HUES64 (cell line): ENCODE results near the gene SETD1A. TPM values are rescaled to one million over a fixed set of nuclear protein-coding genes. Genes with fewer than 3 reads are reported as not detected.

Source experiments
- H3K27ac ChIP-seq: 2 replicates; pipeline ENCODE4 v1.7.0; 2013; ENCODE audit warnings: low read depth, low read length, inconsistent platforms
- H3K27me3 ChIP-seq: 2 replicates; pipeline ENCODE4 v1.6.1; 2013; ENCODE audit warnings: mild to moderate bottlenecking, low read length; ENCODE audit not compliant: insufficient read depth
- H3K36me3 ChIP-seq: 2 replicates; pipeline ENCODE4 v1.6.1; 2013; ENCODE audit warnings: mild to moderate bottlenecking, low read length; ENCODE audit not compliant: insufficient read depth
- H3K4me1 ChIP-seq: 2 replicates; pipeline ENCODE4 v1.6.1; 2013; ENCODE audit warnings: mild to moderate bottlenecking, low read length, moderate library complexity; ENCODE audit not compliant: insufficient read depth
- H3K4me3 ChIP-seq: 2 replicates; pipeline ENCODE4 v1.5.1; 2013; ENCODE audit warnings: mild to moderate bottlenecking, low read length, moderate library complexity
- H3K9ac ChIP-seq: 2 replicates; pipeline ENCODE4 v1.6.1; 2013; ENCODE audit warnings: mild to moderate bottlenecking, low read depth, low read length
- H3K9me3 ChIP-seq: 2 replicates; pipeline ENCODE4 v1.6.1; 2013; ENCODE audit warnings: low read depth, low read length; ENCODE audit not compliant: insufficient read depth
- WGBS: fragments of 150-250, 120-280 bp; methylation state at CpG from one replicate; pipeline ENCODE4 v1.1.7; 2013; ENCODE audit warnings: missing lambda C conversion rate; 5-methylcytosine and 5-hydroxymethylcytosine counted together
- polyA plus RNA-seq, 2 experiments: library from polyadenylated mRNA; stranded (reverse); fragments of 50-300 nt; gene quantifications; one replicate each; pipeline ENCODE4 v1.2.3, GENCODE V29; 2013

Gene SETD1A
- polyA plus RNA-seq (2013, experiment 1 of 2), result 22.1 TPM
- polyA plus RNA-seq (2013, experiment 2 of 2), result 21.0 TPM

DNA sequence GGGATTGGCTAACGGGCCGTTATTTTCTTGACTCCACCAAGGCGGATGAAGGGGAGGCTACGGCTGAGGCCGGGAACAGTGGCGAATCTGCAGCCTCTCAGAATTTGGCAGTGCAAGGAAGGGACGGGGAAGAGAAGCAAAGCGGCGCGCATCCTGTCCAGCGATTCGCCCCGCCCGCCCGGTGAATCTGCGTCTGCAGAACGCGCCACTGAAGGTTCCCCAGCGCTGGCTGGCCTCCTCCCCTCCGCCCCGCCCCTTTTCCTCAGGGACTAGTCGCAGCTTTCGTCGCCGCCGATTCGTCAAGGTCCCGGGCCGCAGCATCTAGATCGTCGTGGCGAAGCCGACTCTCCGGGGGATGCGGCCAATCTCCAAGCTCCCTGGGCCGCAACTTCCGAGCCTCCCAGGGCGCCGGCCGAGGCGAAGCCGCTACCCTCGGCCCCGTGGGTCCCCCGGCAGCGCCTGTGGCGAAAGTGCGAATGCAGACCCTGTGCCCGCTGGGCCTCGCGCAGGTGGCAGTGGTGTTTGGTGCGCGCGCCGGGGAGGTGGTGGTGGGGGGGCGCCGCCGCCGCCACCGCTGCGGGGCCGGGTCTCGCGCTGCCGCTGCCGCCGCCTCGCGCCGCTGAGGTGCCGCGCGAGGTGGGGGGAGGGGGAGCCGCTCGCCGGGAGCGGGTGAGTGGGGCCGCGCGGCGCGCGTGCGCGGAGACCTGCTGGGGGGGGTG lies at the start of gene SETD1A:
TSS of gene SETD1A (plus strand) at position 299 of the 719 bp plus-strand sequence. CDS start 978 bp downstream, outside the sequence.
- Histone ChIP-seq H3K9me3 (no peaks in the 10 kb centered on the region), H3K36me3 (peaks cover 40% of the 10 kb centered on the region), H3K4me3 (peak within 1 kb of the TSS; percentile 92), H3K9ac (peak within 1 kb of the TSS; percentile 100), H3K27ac (peak within 1 kb of the TSS; percentile 100), H3K4me1 (0 out of 2 replicates have a peak, but pooled peaks cover 4% of the 10 kb centered on the region), H3K27me3 (no peaks in the 10 kb centered on the region)
- under 1% methylated on average over 85 of the region's 85 CpGs for WGBS

DNA sequence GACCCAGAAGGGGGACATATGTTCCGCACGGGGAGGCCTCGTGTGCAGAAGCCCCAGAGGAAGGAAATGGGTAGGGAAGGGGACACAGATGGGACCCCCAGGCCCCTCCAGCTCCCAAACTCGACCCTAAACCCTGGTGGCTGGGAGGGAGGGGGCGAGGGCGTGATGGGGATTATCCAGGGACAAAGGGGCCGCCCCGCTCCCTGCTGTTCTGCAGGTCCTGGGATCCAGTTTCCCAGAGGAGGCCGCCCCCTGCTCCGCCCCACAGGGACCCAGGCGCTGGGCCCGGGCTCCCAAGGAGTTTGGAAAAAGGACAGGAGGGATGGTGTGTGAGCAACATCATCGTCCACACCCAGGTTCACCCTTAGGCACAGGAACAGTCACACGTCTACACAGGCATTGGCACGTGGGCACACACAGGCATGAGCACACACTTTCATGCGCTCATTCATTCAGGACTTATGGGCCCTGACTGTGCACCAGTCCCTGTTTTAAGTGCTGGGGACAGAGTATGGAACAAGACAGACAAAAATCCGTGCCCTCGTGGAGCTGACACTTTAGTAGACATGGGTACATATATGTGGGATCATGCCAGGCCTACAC lies 47.0 kb upstream of the SETD1A start:
- Histone ChIP-seq H3K27ac (no peak overlapping the region), H3K4me1 (peaks cover 3% of the 10 kb centered on the region; the same call in 1 of the 2 replicates), H3K4me3 (no peak overlapping the region), H3K36me3 (no peaks in the 10 kb centered on the region), H3K9me3 (no peaks in the 10 kb centered on the region), H3K9ac (no peak overlapping the region), H3K27me3 (no peaks in the 10 kb centered on the region; the same call in 1 of the 2 replicates)
- 57% methylated on average over 18 of the region's 18 CpGs for WGBS

DNA sequence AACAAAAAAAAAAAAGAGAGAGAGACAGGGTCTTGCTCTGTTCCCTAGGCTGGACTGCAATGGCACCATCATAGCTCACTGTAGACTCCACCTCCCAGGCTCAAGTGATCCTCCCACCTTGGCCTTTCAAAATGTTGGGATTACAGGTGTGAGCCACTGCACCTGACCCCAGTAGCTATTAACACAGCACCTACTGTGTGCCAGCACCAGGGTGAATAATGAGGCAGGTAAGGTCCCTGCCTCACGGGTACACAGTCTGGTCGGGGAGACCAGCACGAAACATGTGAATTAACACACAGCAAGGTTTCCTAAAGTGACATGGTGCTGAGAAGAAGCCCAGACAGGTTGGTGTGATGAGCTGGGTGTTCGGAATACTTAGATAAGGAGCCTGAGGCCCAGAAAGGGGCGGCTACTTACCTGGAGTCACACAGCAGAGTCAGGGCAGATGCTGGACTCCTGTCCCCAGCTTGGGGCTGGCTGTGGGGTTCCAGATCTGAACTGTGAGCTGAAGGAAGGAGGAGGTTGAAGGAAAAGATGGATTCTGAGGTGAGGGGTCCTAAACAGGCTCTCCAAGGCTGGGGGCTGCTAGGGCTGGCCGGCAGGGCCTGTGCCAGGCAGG lies 44.7 kb upstream of the SETD1A start:
- Histone ChIP-seq H3K27ac (no peak overlapping the region), H3K9ac (no peak overlapping the region), H3K4me1 (peaks cover 3% of the 10 kb centered on the region; the same call in 1 of the 2 replicates), H3K27me3 (no peaks in the 10 kb centered on the region), H3K4me3 (no peak overlapping the region), H3K36me3 (no peaks in the 10 kb centered on the region), H3K9me3 (no peaks in the 10 kb centered on the region)
- 89% methylated on average over 6 of the region's 6 CpGs for WGBS

DNA sequence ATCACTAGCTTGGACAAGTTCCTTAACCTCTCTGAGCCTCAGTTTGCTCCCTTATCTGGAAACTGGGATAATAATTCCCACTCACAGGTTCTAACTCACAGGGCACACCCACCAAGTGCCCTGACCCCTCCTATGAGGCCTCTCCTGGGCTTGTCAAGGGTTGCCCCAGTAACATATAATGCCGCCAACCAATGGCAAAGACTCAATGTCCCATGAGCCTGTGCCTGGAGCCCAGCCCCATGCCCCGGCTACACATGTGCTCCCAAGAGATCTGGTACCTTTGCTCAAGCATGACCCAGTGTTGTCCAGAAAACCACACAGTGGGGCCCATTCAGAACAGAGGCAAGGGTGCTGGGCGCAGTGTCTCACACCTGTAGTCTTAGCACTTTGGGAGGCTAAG lies 42.7 kb upstream of the SETD1A start:
- no peak overlapping the region for H3K4me3 ChIP-seq
- WGBS, result 96% methylated on average over 3 of the region's 3 CpGs
- no peaks in the 10 kb centered on the region for H3K36me3 ChIP-seq

DNA sequence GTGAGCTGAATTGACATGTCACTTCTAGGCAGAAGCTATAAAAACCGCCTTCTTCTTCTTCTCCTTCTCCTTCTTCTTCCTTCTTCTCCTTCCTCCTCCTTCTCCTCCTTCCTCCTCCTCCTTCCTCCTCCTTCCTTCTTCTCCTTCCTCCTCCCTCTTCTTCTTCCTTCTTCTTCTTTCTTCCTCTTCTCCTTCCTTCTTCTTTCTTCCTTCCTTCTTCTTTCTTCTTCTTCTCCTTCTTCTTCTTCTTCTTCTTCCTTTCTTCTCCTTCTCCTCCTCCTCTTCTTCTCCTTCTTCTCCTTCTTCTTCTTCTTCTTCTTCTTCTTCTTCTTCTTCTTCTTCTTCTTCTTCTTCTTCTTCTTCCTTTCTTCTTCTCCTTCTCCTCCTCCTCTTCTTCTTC lies 38.9 kb upstream of the SETD1A start:
- Histone ChIP-seq H3K9me3 (no peaks in the 10 kb centered on the region), H3K36me3 (no peaks in the 10 kb centered on the region), H3K27ac (no peak overlapping the region), H3K9ac (no peak overlapping the region), H3K4me3 (no peak overlapping the region), H3K4me1 (no peaks in the 10 kb centered on the region), H3K27me3 (no peaks in the 10 kb centered on the region)
- WGBS, result 82% methylated on average over 1 of the region's 1 CpG

More for the DNA sequence above, 42.7 kb upstream of the SETD1A start:
- Histone ChIP-seq H3K27ac (no peak overlapping the region), H3K27me3 (no peaks in the 10 kb centered on the region), H3K9ac (no peak overlapping the region), H3K4me1 (peaks cover 3% of the 10 kb centered on the region; the same call in 1 of the 2 replicates), H3K9me3 (no peaks in the 10 kb centered on the region)

DNA sequence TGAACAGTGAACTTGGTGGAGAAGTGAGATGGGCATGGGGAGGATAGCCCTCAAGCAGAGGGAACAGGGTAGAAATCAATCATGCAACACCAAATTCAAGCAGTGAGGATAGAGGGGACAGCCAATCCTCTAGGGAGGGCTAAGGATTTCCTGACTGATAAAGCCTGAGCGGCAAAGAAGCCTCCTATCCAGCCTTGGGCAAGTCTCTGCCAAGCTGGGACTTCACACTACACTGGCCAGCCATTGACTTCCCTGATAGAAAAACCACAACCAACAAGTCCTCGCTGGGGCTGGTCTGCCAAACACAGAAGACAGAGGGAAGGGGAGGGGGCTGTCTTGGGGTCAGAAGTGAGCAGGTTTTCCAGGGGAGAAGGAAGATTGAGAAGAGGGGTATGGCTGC lies 36.7 kb upstream of the SETD1A start:
- H3K4me3 ChIP-seq, result no peak overlapping the region
- 98% methylated on average over 2 of the region's 2 CpGs for WGBS
- H3K4me1 ChIP-seq, result no peaks in the 10 kb centered on the region
- H3K27me3 ChIP-seq, result no peaks in the 10 kb centered on the region
- no peaks in the 10 kb centered on the region for H3K9me3 ChIP-seq
- no peak overlapping the region for H3K27ac ChIP-seq
- no peaks in the 10 kb centered on the region for H3K36me3 ChIP-seq
- no peak overlapping the region for H3K9ac ChIP-seq

DNA sequence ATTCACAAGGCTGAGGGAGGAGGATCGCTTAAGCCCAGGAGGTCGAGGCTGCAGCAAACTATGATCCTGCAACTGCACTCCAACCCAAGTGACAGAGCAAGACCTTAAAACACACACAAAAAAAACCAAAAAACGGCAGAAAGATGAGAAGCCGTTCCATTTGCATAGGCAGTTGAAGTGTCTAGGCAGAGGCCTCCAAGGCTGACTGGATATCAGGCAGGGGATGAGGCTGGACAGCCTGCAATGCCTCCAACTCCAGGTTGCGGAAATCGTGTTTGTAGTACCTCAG lies 36.2 kb upstream of the SETD1A start:
- Histone ChIP-seq H3K4me1 (no peaks in the 10 kb centered on the region), H3K9me3 (no peaks in the 10 kb centered on the region), H3K4me3 (peak overlapping the region; percentile 81; the same call in 1 of the 2 replicates), H3K9ac (no peak overlapping the region), H3K27ac (no peak overlapping the region), H3K27me3 (no peaks in the 10 kb centered on the region), H3K36me3 (peaks cover 4% of the 10 kb centered on the region; the same call in 1 of the 2 replicates)
- 38% methylated on average over 6 of the region's 6 CpGs for WGBS

DNA sequence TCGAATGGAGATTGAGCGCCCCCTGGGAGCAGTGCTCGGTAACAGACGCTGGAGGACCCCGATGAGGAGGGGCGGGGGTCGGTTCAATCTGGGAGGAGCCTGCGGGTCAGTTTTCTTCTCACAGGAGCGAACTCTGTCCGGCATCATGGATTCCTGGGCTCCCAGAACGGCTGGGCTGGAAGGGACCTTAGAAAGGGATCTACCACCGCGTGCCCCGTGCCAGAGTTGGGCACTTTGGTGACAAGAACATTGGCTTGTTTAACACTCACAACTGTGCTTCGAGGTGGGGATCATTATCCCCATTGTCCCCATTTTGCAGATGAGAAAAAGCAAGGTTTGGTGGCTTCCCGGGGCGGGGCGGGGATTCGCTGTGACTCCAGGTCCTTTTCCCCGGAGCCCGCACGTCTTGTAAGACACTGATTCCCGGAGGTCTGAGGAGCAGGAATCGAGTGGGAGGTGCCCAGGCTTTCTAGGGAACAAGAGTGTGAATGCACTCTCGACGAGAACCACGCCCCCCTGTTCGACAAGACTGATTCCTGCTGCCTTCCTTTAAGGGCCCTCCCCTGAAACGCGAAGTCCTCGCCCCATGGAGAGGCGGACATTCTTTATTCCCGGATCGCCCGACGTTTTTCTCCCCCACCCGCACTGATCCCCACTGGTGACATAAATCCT lies 35.7 kb upstream of the SETD1A start:
- peaks cover 8% of the 10 kb centered on the region for H3K36me3 ChIP-seq
- H3K4me3 ChIP-seq, result peak overlapping the region; percentile 81
- WGBS, result under 1% methylated on average over 37 of the region's 37 CpGs

DNA sequence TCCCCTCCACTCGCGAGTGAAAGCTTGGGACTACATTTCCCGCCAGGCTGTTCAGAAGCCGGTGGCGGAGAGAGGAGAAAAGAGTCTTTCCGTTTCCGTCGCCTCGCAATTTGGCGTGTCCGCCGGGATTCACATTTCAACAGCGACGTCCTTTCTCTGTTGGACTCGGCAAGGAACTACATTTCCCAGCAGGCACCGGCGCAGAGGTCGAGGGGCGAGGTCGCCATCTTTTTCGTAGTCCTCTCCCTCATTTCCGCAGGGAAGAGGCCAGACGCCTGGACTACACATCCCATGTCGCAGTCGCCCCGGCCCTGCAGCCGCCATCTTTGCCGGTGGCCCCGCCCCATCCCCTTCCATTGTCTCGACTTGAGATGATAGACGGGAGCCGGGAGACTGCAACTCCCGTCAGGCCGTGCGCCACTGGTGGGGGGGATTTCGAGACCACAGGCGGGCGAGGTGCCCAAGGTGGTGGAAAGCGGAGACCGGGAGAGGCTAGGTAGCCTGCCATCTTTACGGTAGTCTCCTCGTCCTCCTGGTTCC lies 35.1 kb upstream of the SETD1A start:
- under 1% methylated on average over 42 of the region's 42 CpGs for WGBS
- no peaks in the 10 kb centered on the region for H3K9me3 ChIP-seq
- H3K4me1 ChIP-seq, result no peaks in the 10 kb centered on the region
- H3K27me3 ChIP-seq, result no peaks in the 10 kb centered on the region
- peak overlapping the region; percentile 89 for H3K27ac ChIP-seq
- H3K4me3 ChIP-seq, result peak overlapping the region; percentile 81
- H3K9ac ChIP-seq, result peak overlapping the region; percentile 85
- H3K36me3 ChIP-seq, result peaks cover 14% of the 10 kb centered on the region

More for the DNA sequence above, 35.7 kb upstream of the SETD1A start:
- H3K27ac ChIP-seq, result peak overlapping the region; percentile 86; the same call in 1 of the 2 replicates
- H3K9me3 ChIP-seq, result no peaks in the 10 kb centered on the region
- no peaks in the 10 kb centered on the region for H3K4me1 ChIP-seq
- peak overlapping the region; percentile 67 for H3K9ac ChIP-seq
- no peaks in the 10 kb centered on the region for H3K27me3 ChIP-seq

DNA sequence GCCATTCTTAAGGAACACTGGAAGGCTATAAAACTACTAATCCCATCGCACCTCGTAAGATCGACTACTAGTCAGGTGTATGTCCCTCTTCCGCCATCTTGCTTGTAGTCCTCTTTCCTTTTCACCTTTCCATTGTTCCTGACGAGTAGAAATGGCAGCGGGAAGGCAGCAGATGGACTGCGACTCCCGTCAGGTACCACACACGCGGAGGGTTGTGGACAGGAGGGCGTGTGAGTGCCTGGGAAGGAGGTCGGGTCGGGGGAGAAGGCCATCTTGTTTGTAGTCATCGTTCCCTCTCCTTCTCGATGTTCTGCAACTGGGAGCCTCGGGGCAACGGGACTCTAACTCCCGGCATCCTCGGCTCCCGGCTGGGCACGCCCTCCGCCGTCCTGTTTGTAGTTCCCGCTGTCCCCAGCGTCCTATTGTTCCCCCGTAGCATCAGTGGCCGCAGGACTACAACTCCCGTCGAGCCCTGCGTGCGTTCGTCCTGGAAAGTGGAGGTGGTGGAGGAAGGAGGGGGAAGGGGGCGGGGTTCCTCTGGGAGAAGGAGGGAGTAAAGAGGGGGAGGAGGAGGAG lies 34.5 kb upstream of the SETD1A start:
- under 1% methylated on average over 33 of the region's 33 CpGs for WGBS
- H3K4me3 ChIP-seq, result peak overlapping the region; percentile 75
- peaks cover 15% of the 10 kb centered on the region for H3K36me3 ChIP-seq

More for the DNA sequence above, 34.5 kb upstream of the SETD1A start:
- H3K4me1 ChIP-seq, result no peaks in the 10 kb centered on the region
- H3K9me3 ChIP-seq, result no peaks in the 10 kb centered on the region
- peak overlapping the region; percentile 89 for H3K27ac ChIP-seq
- peak overlapping the region; percentile 85 for H3K9ac ChIP-seq
- no peaks in the 10 kb centered on the region for H3K27me3 ChIP-seq
